Loucy (cell line): ENCODE measurements around the gene PRR18.
A peak's percentile ranks its signal among the peaks of the same experiment; 100 is the strongest.

Experiments
- EZH2phosphoT487 ChIP-seq: fragments of 200-600 bp; IDR thresholded peaks from 2 replicates; pipeline ENCODE4 v1.6.1; 2018; ENCODE audit warnings: antibody characterized with exemption, mild to moderate bottlenecking, moderate library complexity, borderline replicate concordance
- TF ChIP-seq, protein P1 (sequence below): fragments of 200-600 bp; sonication (generic); conservative IDR thresholded peaks from 2 replicates; pipeline ENCODE4 v1.5.1; 2014; ENCODE audit warnings: mild to moderate bottlenecking, antibody characterized with exemption, low read length

DNA sequence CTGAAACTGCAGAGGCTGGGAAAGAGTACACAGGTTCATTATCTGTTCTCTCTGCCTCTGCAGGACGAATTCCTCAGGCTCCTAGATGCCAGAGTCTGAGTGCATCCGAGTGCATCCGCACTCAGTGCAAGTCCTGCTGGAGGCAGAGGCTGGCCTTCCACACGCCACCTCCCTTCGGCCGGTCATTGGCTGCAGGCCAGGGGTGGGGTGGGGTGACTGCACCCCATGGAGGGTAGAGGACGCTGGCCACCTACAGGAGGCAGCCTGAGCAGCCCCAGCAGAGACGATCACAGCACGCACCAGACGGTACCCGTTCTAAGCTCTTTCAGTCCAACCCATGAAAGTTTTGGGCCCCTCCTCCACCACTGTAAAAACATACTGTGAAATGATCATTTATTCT, 22.4 kb upstream of the PRR18 start:
- TF ChIP-seq, protein P1, sequence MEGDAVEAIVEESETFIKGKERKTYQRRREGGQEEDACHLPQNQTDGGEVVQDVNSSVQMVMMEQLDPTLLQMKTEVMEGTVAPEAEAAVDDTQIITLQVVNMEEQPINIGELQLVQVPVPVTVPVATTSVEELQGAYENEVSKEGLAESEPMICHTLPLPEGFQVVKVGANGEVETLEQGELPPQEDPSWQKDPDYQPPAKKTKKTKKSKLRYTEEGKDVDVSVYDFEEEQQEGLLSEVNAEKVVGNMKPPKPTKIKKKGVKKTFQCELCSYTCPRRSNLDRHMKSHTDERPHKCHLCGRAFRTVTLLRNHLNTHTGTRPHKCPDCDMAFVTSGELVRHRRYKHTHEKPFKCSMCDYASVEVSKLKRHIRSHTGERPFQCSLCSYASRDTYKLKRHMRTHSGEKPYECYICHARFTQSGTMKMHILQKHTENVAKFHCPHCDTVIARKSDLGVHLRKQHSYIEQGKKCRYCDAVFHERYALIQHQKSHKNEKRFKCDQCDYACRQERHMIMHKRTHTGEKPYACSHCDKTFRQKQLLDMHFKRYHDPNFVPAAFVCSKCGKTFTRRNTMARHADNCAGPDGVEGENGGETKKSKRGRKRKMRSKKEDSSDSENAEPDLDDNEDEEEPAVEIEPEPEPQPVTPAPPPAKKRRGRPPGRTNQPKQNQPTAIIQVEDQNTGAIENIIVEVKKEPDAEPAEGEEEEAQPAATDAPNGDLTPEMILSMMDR, result 0 out of 2 replicates have a peak, but pooled peaks have one; percentile 16
- no peak for TF ChIP-seq EZH2phosphoT487
